ENCODE data around the gene WIPF1. TPM values are rescaled to one million over a fixed set of nuclear protein-coding genes. Genes with fewer than 3 reads are reported as not detected.

WIPF1 gene
- total RNA-seq, 1 donor from 2014 or later, result 60.1 TPM

Other genes starting within 250 kb of the WIPF1 start
- 35.1 and 35.2 TPM in 2 replicates for gene SCRN3, start 202.1 kb downstream of the WIPF1 start, total RNA-seq
- 5.2 and 6.2 TPM in 2 replicates for gene GPR155, start 110.8 kb downstream of the WIPF1 start, total RNA-seq
- gene CHRNA1, start 166.7 kb upstream of the WIPF1 start, total RNA-seq, result 0.24 and 0.57 TPM in 2 replicates

Measured in osteocyte (in vitro differentiated cells).